Tibial nerve (tissue), 4 donors: Measurements from ENCODE around the gene NELL1.

ENCODE experiments used
- EP300 ChIP-seq, 2 donors: sonication (generic); formaldehyde crosslinking; IDR thresholded peaks; one replicate each; pipeline ENCODE4 v1.6.1; 2017; ENCODE audit warnings: antibody characterized with exemption in 2 of 2, mild to moderate bottlenecking in 1 of 2
- POLR2A ChIP-seq, 2 donors: fragments of 450-650 bp; IDR thresholded peaks; one replicate each; pipeline ENCODE4 v1.6.1; 2017; ENCODE audit warnings: antibody characterized with exemption in 2 of 2, mild to moderate bottlenecking in 2 of 2, moderate library complexity in 2 of 2
- TF ChIP-seq, protein P1 (sequence below), 5 experiments: fragments of 200-600 bp in 3 of 5; fragments of 450-650 bp in 2 of 5; sonication (generic) in 3 of 5; IDR thresholded peaks; one replicate each; pipeline ENCODE4 v1.5.1; 2016 to 2019; ENCODE audit warnings: antibody characterized with exemption in 5 of 5, mild to moderate bottlenecking in 3 of 5, moderate library complexity in 2 of 5

DNA sequence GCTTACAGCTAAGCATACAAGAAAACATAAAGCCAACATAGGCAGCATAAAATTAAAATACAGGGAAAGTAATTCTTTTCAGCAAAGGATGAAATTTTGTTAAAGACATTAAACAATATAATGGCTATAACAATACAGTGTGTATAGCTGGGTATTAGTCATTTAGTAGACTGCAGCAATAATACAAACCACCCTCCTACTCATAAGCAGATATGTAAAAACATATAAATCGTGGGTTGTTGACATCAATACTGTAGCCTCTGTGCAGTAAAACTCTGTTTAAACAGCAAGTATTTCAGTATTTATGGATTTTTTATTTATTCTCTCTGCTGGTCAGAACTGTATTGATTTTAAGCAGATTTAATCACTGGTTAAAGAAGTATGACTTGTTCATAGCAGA lies 884.4 kb downstream of the NELL1 start:
- TF ChIP-seq, protein P1, sequence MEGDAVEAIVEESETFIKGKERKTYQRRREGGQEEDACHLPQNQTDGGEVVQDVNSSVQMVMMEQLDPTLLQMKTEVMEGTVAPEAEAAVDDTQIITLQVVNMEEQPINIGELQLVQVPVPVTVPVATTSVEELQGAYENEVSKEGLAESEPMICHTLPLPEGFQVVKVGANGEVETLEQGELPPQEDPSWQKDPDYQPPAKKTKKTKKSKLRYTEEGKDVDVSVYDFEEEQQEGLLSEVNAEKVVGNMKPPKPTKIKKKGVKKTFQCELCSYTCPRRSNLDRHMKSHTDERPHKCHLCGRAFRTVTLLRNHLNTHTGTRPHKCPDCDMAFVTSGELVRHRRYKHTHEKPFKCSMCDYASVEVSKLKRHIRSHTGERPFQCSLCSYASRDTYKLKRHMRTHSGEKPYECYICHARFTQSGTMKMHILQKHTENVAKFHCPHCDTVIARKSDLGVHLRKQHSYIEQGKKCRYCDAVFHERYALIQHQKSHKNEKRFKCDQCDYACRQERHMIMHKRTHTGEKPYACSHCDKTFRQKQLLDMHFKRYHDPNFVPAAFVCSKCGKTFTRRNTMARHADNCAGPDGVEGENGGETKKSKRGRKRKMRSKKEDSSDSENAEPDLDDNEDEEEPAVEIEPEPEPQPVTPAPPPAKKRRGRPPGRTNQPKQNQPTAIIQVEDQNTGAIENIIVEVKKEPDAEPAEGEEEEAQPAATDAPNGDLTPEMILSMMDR (IDR thresholded peaks at IDR 0.05) = no peak
- TF ChIP-seq POLR2A (IDR thresholded peaks at IDR 0.05) (no peak), EP300 (IDR thresholded peaks at IDR 0.05) (no peak)
